Suppressor macrophage treated with lipopolysaccharide for 4 hours (primary cell): ENCODE data around the gene SOX6.
"Not testable (repeated sequence)": the region's sequence is repeated elsewhere in the genome, so short reads cannot be mapped to it uniquely, and the experiment has no call there.

Source experiments
- DNase-seq: peaks from one replicate; pipeline ENCODE4 v3.0.0-alpha.2; 2020

SOX6 gene

GRCh38 chr11:15942936-15943335 lies 413.4 kb downstream of the SOX6 start:
- no peak for DNase-seq

GRCh38 chr11:15942126-15942525 lies 414.2 kb downstream of the SOX6 start:
- DNase-seq = no peak

- DNase-seq = peak; percentile 20
Measured at GRCh38 chr11:15941206-15941770, 415.1 kb downstream of the SOX6 start.

- DNase-seq = no peak
Measured at GRCh38 chr11:15940462-15941205, 415.7 kb downstream of the SOX6 start.

- no peak for DNase-seq
Measured at GRCh38 chr11:15938983-15939382, 417.4 kb downstream of the SOX6 start.

GRCh38 chr11:15938121-15938611 lies 418.2 kb downstream of the SOX6 start:
- no peak for DNase-seq

- DNase-seq = no peak
Measured at GRCh38 chr11:15937601-15938120, 418.7 kb downstream of the SOX6 start.

GRCh38 chr11:15936011-15936410 lies 420.3 kb downstream of the SOX6 start:
- no peak for DNase-seq

GRCh38 chr11:15935373-15935772 lies 421.0 kb downstream of the SOX6 start:
- DNase-seq = no peak

- DNase-seq = no peak
Measured at GRCh38 chr11:15933886-15934625, 422.3 kb downstream of the SOX6 start.

GRCh38 chr11:15932417-15932816 lies 423.9 kb downstream of the SOX6 start:
- no peak for DNase-seq

- no peak for DNase-seq
Measured at GRCh38 chr11:15931497-15931896, 424.8 kb downstream of the SOX6 start.

- no peak for DNase-seq
Measured at GRCh38 chr11:15930442-15931025, 425.8 kb downstream of the SOX6 start.

GRCh38 chr11:15929371-15929901 lies 426.9 kb downstream of the SOX6 start:
- DNase-seq = no peak

- no peak for DNase-seq
Measured at GRCh38 chr11:15927864-15928217, 428.5 kb downstream of the SOX6 start.

GRCh38 chr11:15927196-15927863 lies 429.0 kb downstream of the SOX6 start:
- no peak for DNase-seq

- no peak for DNase-seq
Measured at GRCh38 chr11:15926071-15926470, 430.3 kb downstream of the SOX6 start.

- no peak for DNase-seq
Measured at GRCh38 chr11:15923183-15923582, 433.2 kb downstream of the SOX6 start.

- DNase-seq = not testable (repeated sequence)
Measured at GRCh38 chr11:15922745-15923144, 433.6 kb downstream of the SOX6 start.

- no peak for DNase-seq
Measured at GRCh38 chr11:15920856-15921629, 435.3 kb downstream of the SOX6 start.

- DNase-seq = no peak
Measured at GRCh38 chr11:15918674-15919073, 437.7 kb downstream of the SOX6 start.

GRCh38 chr11:15918212-15918611 lies 438.1 kb downstream of the SOX6 start:
- no peak for DNase-seq
